ENCODE data around the gene INPP5D.
"Not testable (repeated sequence)": the region's sequence is repeated elsewhere in the genome, so short reads cannot be mapped to it uniquely, and the experiment has no call there.

INPP5D gene

DNA sequence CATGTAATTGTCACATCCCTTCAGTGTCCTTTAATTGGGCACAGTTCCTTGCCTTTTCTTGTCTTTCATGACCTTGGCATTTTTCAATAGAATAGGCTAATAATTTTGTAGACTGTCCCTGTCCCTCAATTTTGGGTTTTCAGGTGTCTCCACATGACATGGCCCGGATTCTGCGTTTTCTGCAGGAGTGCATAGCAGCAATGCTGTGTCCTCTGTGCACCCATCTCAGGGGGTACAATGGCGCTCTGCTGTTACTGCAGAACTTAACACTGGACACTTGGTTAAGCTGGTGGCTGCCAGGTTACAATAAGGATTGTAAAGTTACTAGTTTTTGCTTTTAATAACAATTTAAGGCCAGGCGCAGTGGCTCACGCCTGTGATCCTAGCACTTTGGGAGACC is 51.3 kb downstream of the INPP5D start:
- no peak for DNase-seq
- TF ChIP-seq POLR2A (IDR thresholded peaks at IDR 0.05; ENCODE audit: low read length) (no peak), GATA1 (IDR thresholded peaks at IDR 0.05; ENCODE audit: low read depth, low read length) (no peak)

DNA sequence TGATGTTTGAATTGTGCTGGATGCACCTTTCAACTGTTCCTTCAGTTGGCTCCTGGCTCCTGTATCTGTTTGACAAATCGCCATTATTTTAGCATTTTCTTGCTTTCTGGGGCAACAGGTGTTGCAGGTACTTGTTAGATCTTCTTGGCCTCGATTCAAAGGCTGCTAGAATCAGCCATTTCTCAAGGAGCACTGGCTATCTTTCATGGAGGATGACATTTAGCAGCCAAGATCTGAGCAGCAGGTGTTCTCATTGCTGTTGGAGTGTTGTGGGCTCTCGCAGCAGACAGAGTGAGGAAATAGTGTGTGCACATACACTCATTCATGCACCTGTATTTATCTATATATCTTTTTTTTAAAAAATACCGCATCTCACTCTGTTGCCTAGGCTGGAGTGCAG is 52.2 kb downstream of the INPP5D start:
- TF ChIP-seq GATA1 (IDR thresholded peaks at IDR 0.05; ENCODE audit: low read depth, low read length) (no peak), POLR2A (IDR thresholded peaks at IDR 0.05; ENCODE audit: low read length) (no peak)
- no peak for DNase-seq

GRCh38 chr2:233112776-233113452 is 52.8 kb downstream of the INPP5D start:
- no peak for TF ChIP-seq POLR2A (IDR thresholded peaks at IDR 0.05; ENCODE audit: low read length)
- TF ChIP-seq GATA1 (IDR thresholded peaks at IDR 0.05; ENCODE audit: low read depth, low read length): no peak
- no peak for DNase-seq

DNA sequence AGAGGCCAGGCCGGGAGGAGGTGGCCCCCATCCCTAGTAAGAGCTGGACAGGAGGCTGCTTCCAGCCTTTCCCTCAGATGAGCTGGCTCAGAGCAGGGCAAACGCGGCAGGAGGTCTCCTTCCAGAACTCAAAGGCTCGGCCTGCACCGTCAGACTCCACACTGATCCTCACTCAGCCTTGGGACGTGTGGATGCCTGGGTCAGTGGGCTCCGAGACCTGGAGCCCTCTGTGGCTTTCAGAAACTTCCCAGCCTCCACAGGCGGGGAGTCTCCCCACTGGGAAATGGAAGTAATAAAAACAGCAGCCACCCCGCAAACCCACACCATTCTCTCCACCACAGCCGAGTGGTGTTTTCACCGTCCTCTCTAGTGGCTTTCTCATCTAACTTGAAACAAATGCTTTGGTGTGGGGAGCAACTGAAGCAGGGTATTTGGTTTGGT is 54.3 kb downstream of the INPP5D start:
- DNase-seq: no peak
- TF ChIP-seq GATA1 (IDR thresholded peaks at IDR 0.05; ENCODE audit: low read depth, low read length) (no peak), POLR2A (IDR thresholded peaks at IDR 0.05; ENCODE audit: low read length) (no peak)

- TF ChIP-seq POLR2A (IDR thresholded peaks at IDR 0.05; ENCODE audit: low read length) (no peak), GATA1 (IDR thresholded peaks at IDR 0.05; ENCODE audit: low read depth, low read length) (no peak)
- no peak for DNase-seq
These were observed 55.0 kb downstream of the INPP5D start for GRCh38 chr2:233115121-233115520.

GRCh38 chr2:233115741-233116140 is 55.6 kb downstream of the INPP5D start:
- TF ChIP-seq POLR2A (IDR thresholded peaks at IDR 0.05; ENCODE audit: low read length): no peak
- TF ChIP-seq GATA1 (IDR thresholded peaks at IDR 0.05; ENCODE audit: low read depth, low read length): no peak
- no peak for DNase-seq

- no peak for DNase-seq
- TF ChIP-seq GATA1 (IDR thresholded peaks at IDR 0.05; ENCODE audit: low read depth, low read length) (no peak), POLR2A (IDR thresholded peaks at IDR 0.05; ENCODE audit: low read length) (no peak)
These were observed 56.8 kb downstream of the INPP5D start for GRCh38 chr2:233116946-233117345.

DNA sequence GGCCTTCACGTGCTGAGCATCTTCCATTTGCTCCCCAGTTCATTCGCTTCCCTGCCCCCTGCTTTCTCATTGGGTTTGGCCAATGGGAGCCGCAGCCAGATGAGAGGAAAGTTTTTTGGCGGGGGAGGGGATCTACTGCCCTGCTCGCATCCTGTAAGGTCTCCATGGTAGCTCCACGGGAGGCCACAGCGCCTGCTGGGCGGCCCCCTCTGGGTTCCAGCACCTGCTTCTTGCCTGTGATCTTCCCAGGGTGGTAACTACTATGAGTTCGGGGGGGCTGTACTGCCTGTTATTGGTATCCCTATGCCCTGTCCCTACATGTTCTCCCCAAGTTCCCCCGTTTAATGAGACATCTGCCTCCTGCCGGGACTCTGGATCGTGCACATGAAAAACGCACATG is 57.2 kb downstream of the INPP5D start:
- no peak for DNase-seq

DNA sequence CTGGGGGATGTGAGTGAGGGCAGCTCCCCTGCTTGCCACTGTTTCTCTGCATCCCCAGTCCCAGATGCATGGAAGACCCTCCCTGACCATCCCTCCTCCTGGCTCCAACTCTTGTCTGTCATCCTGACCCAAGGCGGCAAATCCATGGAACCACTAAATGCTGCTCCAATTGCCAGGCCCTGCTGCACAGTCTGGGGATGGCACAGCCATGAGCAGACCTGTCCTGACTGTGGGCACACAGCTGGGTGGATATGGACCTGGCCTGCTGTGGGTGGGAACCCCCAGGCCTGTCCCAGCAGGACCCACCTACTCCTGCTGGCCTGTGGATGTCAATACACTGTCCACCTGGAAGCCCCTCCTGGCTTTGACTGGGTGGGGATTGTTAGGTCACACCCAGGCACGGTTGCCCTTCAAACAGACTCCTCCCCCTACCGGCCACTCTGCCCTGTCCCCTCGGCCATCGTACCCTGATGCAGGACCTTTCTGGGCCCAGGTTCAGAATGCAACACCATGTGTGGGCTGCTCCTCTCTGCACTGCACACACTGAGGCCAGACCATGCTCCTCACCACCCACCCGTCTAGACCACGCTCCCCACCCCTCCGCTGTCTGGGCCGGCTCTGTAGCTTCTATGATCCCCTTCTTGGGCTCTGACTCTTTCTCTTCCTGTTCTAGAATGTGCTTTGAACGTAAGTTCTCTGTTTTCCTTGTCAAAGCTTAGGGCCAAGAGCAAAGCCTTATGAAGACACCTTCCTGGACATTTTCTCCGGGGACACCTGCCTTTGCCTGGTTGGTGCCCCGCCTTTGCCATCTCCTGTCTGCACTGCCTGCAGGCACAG is 57.9 kb downstream of the INPP5D start:
- DNase-seq: no peak
- TF ChIP-seq GATA1 (IDR thresholded peaks at IDR 0.05; ENCODE audit: low read depth, low read length) (no peak), POLR2A (IDR thresholded peaks at IDR 0.05; ENCODE audit: low read length) (no peak)

More for the DNA sequence above, 57.2 kb downstream of the INPP5D start:
- TF ChIP-seq GATA1 (IDR thresholded peaks at IDR 0.05; ENCODE audit: low read depth, low read length) (no peak), POLR2A (IDR thresholded peaks at IDR 0.05; ENCODE audit: low read length) (no peak)

DNA sequence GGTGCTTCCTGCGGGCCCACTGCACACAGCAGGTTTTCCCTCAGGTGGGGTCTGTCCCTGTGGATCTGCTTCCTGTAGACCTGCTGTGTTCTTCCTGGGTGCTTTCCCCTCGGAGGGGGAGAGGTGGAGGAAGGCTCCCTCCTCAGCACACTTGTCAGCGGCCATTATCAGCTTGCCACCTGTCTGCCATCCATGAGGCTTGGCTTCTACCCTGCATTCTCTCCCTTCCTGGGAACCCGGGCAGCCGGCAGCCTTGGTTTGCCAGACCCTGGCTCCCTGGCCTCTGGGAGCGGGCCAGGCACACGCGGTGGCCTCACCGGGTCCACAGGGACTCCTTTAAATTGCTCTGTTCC is 58.5 kb downstream of the INPP5D start:
- no peak for DNase-seq
- no peak for TF ChIP-seq GATA1 (IDR thresholded peaks at IDR 0.05; ENCODE audit: low read depth, low read length)
- TF ChIP-seq POLR2A (IDR thresholded peaks at IDR 0.05; ENCODE audit: low read length): no peak

DNA sequence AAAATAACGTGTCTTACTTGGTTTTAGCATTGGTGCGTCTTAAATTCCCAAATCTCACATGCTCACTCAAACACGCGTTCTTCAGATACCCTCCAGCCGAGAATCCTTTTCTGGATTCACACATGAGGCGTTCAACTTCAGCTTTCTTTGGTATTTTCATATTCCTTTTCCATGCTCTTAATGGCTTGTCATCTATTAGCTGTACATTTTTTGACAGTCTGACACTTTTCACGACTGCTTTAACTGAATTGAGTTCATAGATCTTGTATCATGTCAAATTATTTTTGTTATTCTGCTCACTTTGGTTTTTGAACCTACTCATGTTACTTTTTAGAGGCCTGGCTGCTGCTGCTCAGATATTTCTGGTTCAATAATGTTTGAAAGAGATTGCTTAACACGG is 59.0 kb downstream of the INPP5D start:
- TF ChIP-seq POLR2A (IDR thresholded peaks at IDR 0.05; ENCODE audit: low read length) (no peak), GATA1 (IDR thresholded peaks at IDR 0.05; ENCODE audit: low read depth, low read length) (no peak)
- no peak for DNase-seq

DNA sequence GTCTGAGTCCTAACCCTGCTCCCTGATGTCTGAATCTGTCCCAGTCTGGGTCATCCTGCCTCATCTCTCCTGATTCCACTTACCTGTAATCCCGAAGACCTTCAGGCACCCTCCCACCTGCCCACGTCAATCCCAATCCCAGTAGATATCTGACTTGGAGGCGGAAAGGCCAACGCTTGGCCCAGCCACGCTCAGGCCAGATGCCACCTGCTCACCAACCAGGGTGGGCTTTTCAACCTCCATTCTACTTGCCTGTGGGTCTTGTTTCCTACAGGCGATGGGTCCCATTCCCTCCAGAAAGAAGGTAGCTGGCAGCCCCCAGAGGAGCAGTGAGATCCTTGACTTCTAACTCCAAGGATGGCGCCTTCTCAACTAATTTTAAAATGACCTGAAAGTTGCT is 59.7 kb downstream of the INPP5D start:
- no peak for TF ChIP-seq POLR2A (IDR thresholded peaks at IDR 0.05; ENCODE audit: low read length)
- TF ChIP-seq GATA1 (IDR thresholded peaks at IDR 0.05; ENCODE audit: low read depth, low read length): no peak

DNA sequence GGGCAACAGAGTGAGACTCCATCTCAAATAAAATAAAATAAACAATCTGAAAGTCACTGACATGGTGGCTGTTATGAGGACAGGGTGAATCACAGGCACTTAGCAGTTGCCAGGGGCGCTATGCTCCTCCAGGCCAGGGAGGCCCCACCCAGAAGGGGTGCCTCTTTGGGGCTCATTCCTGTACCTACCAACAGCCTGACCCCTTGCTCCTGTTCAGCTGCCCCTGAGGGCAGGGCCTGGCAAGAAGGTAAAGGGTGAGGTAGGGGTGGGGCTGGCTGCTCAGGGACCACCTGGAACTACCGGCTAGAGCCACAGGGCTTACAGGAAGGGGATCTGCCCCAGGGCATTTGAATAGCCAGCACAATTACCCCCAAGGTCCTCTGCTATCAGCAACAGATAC is 60.3 kb downstream of the INPP5D start:
- TF ChIP-seq GATA1 (IDR thresholded peaks at IDR 0.05; ENCODE audit: low read depth, low read length): no peak
- TF ChIP-seq POLR2A (IDR thresholded peaks at IDR 0.05; ENCODE audit: low read length): no peak
- no peak for DNase-seq

More for the DNA sequence above, 59.7 kb downstream of the INPP5D start:
- no peak for DNase-seq

GRCh38 chr2:233121856-233122255 is 61.7 kb downstream of the INPP5D start:
- DNase-seq: no peak
- TF ChIP-seq POLR2A (IDR thresholded peaks at IDR 0.05; ENCODE audit: low read length) (no peak), GATA1 (IDR thresholded peaks at IDR 0.05; ENCODE audit: low read depth, low read length) (no peak)

DNA sequence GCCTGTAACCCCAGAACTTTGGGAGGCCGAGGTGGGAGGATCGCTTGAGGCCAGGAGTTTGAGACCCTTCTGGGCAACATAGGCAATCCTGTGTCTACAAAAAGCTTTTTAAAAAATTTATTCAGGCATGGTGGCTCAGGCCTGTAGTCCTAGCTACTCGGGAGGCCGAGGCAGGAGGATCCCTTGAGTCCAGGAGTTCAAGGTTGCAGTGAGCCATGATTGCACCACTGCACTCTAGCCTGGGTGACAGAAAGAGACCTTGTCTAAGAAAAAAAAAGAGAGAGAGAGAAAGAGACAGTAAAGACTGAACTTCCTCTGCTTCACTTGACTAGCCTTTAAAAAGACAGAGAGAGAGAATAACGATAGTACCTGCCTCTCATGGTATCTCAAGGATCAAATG is 62.4 kb downstream of the INPP5D start:
- no peak for TF ChIP-seq POLR2A (IDR thresholded peaks at IDR 0.05; ENCODE audit: low read length)
- TF ChIP-seq GATA1 (IDR thresholded peaks at IDR 0.05; ENCODE audit: low read depth, low read length): no peak
- DNase-seq: no peak

DNA sequence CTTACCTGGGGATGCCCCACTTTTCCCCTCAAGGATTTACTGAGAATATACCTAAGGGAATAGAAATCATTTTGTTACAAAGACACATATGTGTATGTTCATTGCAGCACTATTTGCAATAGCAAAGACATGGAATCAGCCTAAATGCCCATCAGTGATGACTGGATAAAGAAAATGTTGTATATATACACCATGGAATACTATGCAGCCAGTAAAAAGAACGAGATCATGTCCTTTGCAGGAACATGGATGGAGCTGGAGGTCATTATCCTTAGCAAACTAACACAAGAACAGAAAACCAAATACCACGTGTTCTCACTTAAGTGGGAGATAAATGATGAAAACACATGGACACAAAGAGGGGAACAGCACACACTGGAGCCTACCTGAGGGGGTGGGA is 63.4 kb downstream of the INPP5D start:
- DNase-seq: not testable (repeated sequence)

All from erythroblast (primary cell).